Mesodermal cell (in vitro differentiated cells): ENCODE results near the gene RGS6.

Experiments
- H3K27ac ChIP-seq: 2 replicates; pipeline ENCODE4 v1.7.0; 2013; ENCODE audit warnings: mild to moderate bottlenecking, low read depth, low read length, moderate library complexity; ENCODE audit not compliant: severe bottlenecking
- H3K36me3 ChIP-seq: 2 replicates; pipeline ENCODE4 v1.7.1; 2013; ENCODE audit warnings: mild to moderate bottlenecking, low read length, moderate library complexity; ENCODE audit not compliant: control insufficient read depth, insufficient read depth
- H3K4me1 ChIP-seq: one replicate; pipeline ENCODE4 v1.7.1; 2013; ENCODE audit warnings: mild to moderate bottlenecking, low read length; ENCODE audit not compliant: insufficient read depth, control insufficient read depth, poor library complexity, severe bottlenecking
- H3K4me3 ChIP-seq: 2 replicates; pipeline ENCODE4 v1.7.0; 2013; ENCODE audit warnings: low read length, control low read depth, mild to moderate bottlenecking; ENCODE audit not compliant: insufficient read depth, poor library complexity, severe bottlenecking; ENCODE audit errors: extremely low read depth
- H3K9me3 ChIP-seq: 2 replicates; pipeline ENCODE4 v1.7.1; 2013; ENCODE audit warnings: mild to moderate bottlenecking, low read length, moderate library complexity; ENCODE audit not compliant: control insufficient read depth
- WGBS, 2 experiments: methylation state at CpG; one replicate each; pipeline ENCODE4 v1.1.5; 2013; ENCODE audit warnings: missing lambda C conversion rate in 2 of 2; ENCODE audit not compliant: insufficient coverage in 2 of 2; 5-methylcytosine and 5-hydroxymethylcytosine counted together

RGS6 gene

GRCh38 chr14:72264716-72265115, 332.5 kb downstream of the RGS6 start:
- WGBS, 2 experiments = 83 to 98% methylated on average over 3 to 5 of the region's 5 CpGs

GRCh38 chr14:72270147-72270727, 338.0 kb downstream of the RGS6 start:
- WGBS, 2 experiments = 58 to 61% methylated on average over 3 to 5 of the region's 5 CpGs
- H3K27ac ChIP-seq = no peak overlapping the region
- no peaks in the 10 kb centered on the region for H3K9me3 ChIP-seq
- H3K4me1 ChIP-seq = no peaks in the 10 kb centered on the region
- H3K4me3 ChIP-seq = no peak overlapping the region
- no peaks in the 10 kb centered on the region for H3K36me3 ChIP-seq

More at GRCh38 chr14:72264716-72265115, 332.5 kb downstream of the RGS6 start:
- no peaks in the 10 kb centered on the region for H3K4me1 ChIP-seq
- no peaks in the 10 kb centered on the region for H3K36me3 ChIP-seq
- H3K27ac ChIP-seq = no peak overlapping the region
- H3K9me3 ChIP-seq = no peaks in the 10 kb centered on the region
- no peak overlapping the region for H3K4me3 ChIP-seq

- Histone ChIP-seq H3K9me3 (no peaks in the 10 kb centered on the region), H3K4me1 (no peaks in the 10 kb centered on the region), H3K36me3 (no peaks in the 10 kb centered on the region), H3K27ac (no peak overlapping the region), H3K4me3 (no peak overlapping the region)
- 86% methylated on average over 1 of the region's 3 CpGs; no CpG with 5 or more reads in 1 of the 2 experiments for WGBS, 2 experiments
These were observed 338.5 kb downstream of the RGS6 start for GRCh38 chr14:72270749-72271148.

GRCh38 chr14:72275242-72275641, 343.0 kb downstream of the RGS6 start:
- H3K4me3 ChIP-seq = no peak overlapping the region
- no CpG with 5 or more reads among the region's 1 CpG for WGBS, 2 experiments
- no peaks in the 10 kb centered on the region for H3K9me3 ChIP-seq
- no peak overlapping the region for H3K27ac ChIP-seq
- no peaks in the 10 kb centered on the region for H3K4me1 ChIP-seq
- no peaks in the 10 kb centered on the region for H3K36me3 ChIP-seq

- H3K9me3 ChIP-seq = no peaks in the 10 kb centered on the region
- no peaks in the 10 kb centered on the region for H3K4me1 ChIP-seq
- no peaks in the 10 kb centered on the region for H3K36me3 ChIP-seq
- WGBS, 2 experiments = no CpG with 5 or more reads among the region's 3 CpGs
- no peak overlapping the region for H3K27ac ChIP-seq
- H3K4me3 ChIP-seq = no peak overlapping the region
These were observed 346.1 kb downstream of the RGS6 start for GRCh38 chr14:72278316-72278715.

GRCh38 chr14:72284176-72284575, 351.9 kb downstream of the RGS6 start:
- Histone ChIP-seq H3K36me3 (no peaks in the 10 kb centered on the region), H3K4me1 (no peaks in the 10 kb centered on the region), H3K4me3 (no peak overlapping the region), H3K9me3 (peaks cover 10% of the 10 kb centered on the region), H3K27ac (no peak overlapping the region)
- WGBS, 2 experiments = 90% methylated on average over 4 of the region's 4 CpGs

GRCh38 chr14:72290241-72290640, 358.0 kb downstream of the RGS6 start:
- peaks cover 4% of the 10 kb centered on the region for H3K4me1 ChIP-seq
- 93% methylated on average over 3 of the region's 4 CpGs for WGBS, 2 experiments
- H3K4me3 ChIP-seq = no peak overlapping the region
- peaks cover 4% of the 10 kb centered on the region for H3K9me3 ChIP-seq
- H3K27ac ChIP-seq = no peak overlapping the region
- H3K36me3 ChIP-seq = no peaks in the 10 kb centered on the region

GRCh38 chr14:72291908-72292688, 359.9 kb downstream of the RGS6 start:
- H3K4me1 ChIP-seq = peaks cover 4% of the 10 kb centered on the region
- H3K9me3 ChIP-seq = peaks cover 5% of the 10 kb centered on the region
- no peak overlapping the region for H3K4me3 ChIP-seq
- 85 to 86% methylated on average over 12 to 13 of the region's 16 CpGs for WGBS, 2 experiments
- no peak overlapping the region for H3K27ac ChIP-seq
- no peaks in the 10 kb centered on the region for H3K36me3 ChIP-seq

GRCh38 chr14:72292689-72293024, 360.4 kb downstream of the RGS6 start:
- Histone ChIP-seq H3K4me1 (peaks cover 4% of the 10 kb centered on the region), H3K36me3 (no peaks in the 10 kb centered on the region), H3K27ac (no peak overlapping the region), H3K4me3 (no peak overlapping the region), H3K9me3 (peaks cover 5% of the 10 kb centered on the region)
- no CpG with 5 or more reads among the region's 1 CpG for WGBS, 2 experiments

- H3K4me1 ChIP-seq = no peaks in the 10 kb centered on the region
- H3K27ac ChIP-seq = no peak overlapping the region
- H3K4me3 ChIP-seq = no peak overlapping the region
- no peaks in the 10 kb centered on the region for H3K36me3 ChIP-seq
- WGBS, 2 experiments = 78 to 88% methylated on average over 1 of the region's 3 CpGs
- H3K9me3 ChIP-seq = peaks cover 5% of the 10 kb centered on the region
These were observed 369.1 kb downstream of the RGS6 start for GRCh38 chr14:72301352-72301751.

GRCh38 chr14:72303930-72304329, 371.7 kb downstream of the RGS6 start:
- 90 to 100% methylated on average over 2 of the region's 4 CpGs for WGBS, 2 experiments
- Histone ChIP-seq H3K27ac (no peak overlapping the region), H3K4me1 (no peaks in the 10 kb centered on the region), H3K9me3 (peaks cover 5% of the 10 kb centered on the region), H3K4me3 (no peak overlapping the region), H3K36me3 (no peaks in the 10 kb centered on the region)
